ENCODE data around the gene SRSF10.
A peak's percentile ranks its signal among the peaks of the same experiment; 100 is the strongest.
"Not testable (repeated sequence)": the region's sequence is repeated elsewhere in the genome, so short reads cannot be mapped to it uniquely, and the experiment has no call there.

SRSF10 gene

DNA sequence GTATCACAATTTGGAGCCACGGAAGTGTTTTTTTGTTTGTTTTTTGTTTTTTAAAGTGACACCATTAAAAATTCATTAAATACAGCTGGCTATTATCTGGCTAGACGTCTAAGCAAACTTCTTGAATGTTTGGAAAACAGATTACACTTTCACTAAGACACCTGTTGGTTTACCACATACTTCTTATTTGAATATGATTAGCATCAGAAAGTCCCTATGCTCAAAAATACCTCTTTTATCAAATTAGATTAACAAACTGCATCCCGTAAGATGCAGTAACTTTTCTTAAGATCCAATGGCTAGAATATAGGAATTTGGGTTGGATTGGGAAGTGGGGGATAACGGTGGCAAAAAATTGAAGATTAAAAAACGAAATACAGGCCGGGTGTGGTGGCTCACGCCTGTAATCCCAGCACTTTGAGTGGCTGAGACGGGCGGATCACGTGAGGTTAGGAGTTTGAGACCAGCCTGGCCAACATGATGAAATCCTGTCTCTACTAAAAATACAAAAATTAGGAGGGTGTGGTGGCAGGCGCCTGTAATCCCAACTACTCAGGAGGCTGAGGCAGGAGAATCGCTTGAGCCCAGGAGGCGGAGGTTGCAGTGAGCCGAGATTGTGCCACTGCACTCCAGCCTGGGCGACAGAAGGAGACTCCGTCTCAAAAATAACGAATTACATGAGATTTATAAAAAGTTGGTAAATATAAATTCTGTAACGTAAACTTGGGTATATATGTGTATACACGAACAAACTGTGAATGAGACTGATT is 21.9 kb downstream of the SRSF10 start:
- DNase-seq, result not testable (repeated sequence)

DNA sequence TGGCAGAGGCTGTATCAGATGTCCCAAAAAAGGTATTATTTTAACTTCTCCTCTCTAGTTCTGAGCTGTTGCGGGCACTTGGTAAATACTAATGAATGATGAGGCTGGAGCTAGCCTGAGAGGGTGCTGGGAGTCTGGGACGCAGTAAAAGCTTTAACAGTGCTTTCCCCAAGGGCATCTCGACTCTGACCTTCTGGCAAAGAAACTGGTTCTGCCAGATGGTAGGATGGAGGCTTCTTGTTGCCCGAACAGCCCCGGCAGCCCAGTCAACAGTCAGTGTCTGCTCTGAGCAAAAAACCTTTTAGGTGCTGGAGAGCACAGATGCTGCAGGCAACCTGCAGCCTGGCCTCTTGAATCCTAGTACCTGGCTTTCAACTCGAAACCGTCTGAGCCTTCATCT is 23.0 kb downstream of the SRSF10 start:
- no peak for DNase-seq

DNA sequence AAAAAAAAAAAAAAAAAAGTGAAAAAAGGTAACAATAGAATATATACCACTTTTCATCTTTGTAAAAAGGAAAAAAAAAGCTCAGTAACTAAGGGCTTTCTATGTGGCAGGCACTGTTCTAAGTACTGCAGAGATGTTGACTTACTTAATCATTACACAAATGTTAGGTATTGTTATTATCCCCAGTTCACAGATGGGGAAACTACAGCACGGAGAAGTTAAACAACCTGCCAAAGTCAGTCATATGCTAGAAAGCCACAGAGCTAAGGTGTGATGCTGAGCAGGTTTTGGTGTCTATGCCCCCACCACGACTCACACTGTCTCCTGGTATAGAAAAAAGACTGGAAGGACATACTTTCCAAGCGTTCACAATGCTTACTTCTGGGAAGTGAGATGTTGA is 27.1 kb downstream of the SRSF10 start:
- no peak for DNase-seq

DNA sequence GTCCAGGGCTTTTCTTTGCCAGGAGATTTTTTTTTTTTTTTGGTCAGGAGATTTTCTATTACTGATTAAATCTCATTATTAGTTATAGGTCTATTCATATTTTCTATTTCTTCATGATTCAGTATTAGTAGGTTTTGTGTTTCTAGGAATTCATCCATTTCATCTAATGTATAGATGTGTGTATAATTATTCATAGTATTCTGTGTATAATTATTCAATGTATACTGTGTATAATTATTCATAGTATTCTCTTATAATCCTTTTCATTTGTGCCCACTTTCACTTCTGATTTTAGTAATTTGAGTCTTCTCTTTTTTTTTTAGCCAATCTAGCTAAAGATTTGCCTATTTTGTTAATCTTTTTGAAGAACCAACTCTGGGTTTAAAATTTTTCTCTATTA is 32.8 kb downstream of the SRSF10 start:
- DNase-seq, result no peak

DNA sequence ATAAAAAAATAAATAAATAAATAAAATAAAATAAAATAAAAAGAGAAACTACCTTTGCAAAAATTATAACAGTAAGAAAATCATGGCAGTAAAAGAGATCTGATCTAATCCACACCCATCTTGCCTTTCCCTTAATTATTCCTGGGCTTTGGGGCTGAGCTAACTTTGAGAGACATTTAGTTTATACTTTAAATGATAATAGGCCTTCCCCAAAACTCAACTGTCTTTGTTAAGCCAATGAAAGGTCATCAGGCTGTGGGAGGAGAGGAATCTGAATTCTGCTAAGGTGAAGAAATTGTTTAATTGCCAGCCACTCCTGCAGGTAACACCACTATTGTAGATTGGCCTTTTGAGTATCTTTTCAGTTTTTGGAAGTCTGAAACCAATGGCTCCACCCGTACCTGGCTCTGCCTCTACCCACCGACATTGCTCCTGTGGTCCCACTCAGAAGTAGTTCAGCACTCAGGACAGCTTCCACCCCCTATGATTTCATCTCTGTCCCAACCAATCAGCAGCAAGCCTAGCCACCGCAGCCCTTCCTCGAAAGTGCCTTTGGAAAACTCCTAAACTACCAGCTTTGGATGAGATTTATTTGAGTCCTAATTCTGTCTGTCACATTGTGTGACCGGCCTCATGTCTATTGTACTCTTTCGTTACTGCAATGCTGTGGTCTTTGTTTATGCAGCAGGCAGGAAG is 43.5 kb downstream of the SRSF10 start:
- no peak for DNase-seq

DNA sequence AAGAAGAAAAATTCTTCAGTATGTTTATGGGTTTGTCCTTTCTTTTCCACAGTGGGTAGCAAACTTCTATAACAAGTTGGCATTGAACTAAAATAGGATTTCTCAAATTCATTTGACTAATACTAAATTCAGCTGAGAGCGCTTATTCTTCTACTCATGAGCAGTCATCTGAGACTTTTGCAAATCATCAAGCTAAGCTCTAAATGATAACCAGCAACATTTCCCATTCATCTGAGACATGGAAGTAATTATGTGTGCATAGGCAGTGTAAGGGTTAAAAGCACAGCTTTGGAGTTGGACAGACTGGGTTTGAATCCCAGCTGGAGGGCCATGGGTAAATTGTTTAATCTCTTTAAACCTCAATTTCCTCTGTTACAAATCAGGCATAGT is 48.6 kb downstream of the SRSF10 start:
- no peak for DNase-seq

DNA sequence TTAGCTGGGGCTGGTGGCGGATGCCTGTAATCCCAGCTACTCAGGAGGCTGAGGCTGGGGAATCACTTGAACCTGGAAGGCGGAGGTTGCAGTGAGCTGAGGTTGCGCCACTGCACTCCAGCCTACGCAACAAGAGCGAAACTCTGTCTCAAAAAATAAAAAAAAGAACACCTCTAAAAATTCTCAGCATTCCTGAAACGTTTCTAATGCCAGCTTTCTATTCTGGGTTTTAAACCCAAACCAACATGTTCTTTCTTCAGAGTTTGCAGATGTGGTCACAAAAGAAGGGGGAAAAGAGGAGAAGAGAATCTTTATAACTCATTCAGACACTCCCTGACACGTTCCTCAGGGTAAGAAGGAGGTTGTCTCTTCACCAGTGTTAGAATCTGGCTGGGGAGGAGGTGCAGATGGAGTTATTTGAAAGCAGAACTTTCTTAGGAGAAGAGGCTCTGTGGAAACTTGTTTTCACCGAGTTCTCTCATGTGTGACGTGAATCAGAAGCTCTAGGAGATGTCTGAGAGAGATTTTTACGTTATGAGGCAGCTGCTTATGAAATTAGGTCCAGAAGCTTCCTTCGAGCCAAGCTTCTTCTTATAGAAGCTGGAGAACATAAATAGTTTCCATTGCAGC is 49.2 kb downstream of the SRSF10 start:
- no peak for DNase-seq

DNA sequence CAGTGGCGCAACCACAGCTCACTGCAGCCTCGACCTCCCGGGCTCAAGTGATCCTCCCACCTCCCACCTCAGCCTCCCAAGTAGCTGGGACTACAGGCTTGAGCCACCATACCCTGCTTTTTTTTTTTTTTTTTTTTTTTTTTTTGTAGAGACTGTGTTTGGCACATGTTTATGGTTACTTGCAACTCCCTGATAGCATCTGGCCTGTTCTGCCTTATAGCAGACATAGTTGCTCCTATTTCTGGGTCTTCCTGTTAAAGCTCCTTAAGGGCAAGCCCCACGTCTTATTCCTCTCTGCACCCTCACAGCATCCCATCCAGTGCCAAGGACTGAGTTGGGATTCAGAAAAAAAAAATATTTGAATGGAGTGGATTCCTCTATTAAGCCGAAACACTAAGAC is 49.9 kb downstream of the SRSF10 start:
- no peak for DNase-seq

DNA sequence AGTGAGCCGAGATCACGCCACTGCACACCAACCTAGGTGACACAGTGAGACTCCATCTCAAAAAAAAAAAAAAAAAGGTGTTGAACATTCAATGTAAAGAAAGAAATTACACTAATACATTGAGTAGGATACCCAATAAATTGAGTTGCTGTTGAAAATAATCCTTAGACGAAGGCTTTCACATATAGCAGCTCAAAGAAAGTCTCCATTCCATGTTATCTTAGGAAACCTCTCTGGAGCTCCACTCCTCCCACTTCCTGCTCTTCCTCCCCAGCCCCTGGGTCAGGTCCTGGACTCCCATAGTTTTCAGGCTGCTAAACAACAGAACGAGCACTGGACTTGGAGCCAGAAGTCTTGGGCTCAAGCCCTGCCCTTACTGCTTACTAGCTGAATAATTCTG is 51.3 kb downstream of the SRSF10 start:
- no peak for DNase-seq

DNA sequence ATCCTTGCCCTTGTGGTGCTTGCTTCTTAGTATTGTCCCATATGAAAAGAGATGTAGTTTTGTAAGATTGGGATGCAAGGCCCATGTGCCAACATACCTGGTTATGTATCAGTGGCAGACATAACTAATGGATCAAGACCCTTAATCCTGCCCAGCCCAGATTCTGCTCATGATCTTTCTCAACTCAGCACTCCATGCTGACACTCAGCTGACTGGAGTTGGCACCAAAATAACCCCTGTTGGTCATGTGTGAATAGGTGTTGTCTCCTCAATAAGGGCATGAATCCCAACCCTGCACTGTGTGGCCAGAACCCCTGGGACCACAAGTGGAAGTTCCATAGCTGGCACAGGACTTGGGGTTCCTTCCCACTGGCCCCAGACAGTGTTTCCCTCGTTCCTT is 53.0 kb downstream of the SRSF10 start:
- no peak for DNase-seq

DNA sequence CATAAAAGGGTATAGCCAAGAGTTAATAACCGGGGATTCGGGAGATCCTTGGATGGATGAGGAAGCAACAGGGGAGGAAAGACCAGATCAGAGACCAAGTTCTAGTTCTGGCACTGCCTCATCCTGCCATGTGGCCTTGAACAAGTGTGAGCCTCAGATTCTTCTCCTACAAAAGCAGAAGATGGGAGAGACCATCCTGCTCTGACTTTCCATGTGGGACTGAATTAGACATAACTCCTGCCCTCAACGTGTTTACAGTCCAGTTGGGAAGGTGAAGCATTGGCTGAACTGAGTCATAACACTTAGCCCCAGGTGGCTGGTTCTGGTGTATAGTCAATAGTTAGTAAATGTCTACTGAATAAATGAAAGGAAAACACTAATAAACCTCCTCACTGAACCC is 54.8 kb downstream of the SRSF10 start:
- no peak for DNase-seq

DNA sequence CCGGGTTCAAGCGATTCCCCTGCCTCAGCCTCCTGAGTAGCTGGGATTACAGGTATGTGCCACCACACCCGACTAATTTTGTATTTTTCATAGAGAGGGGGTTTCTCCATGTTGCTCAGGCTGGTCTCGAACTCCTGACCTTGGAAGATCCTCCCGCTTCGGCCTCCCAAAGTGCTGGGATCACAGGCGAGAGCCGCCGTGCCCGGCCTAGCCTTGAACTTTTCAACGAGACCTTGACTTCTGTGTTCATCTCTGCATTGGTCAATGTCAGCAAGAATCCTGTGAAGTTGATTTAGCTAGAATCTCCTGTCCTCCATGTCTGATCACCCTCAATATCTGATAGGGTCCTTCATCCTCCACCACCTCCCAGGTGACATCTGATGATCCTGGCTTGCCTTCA is 55.5 kb downstream of the SRSF10 start:
- DNase-seq, result no peak

DNA sequence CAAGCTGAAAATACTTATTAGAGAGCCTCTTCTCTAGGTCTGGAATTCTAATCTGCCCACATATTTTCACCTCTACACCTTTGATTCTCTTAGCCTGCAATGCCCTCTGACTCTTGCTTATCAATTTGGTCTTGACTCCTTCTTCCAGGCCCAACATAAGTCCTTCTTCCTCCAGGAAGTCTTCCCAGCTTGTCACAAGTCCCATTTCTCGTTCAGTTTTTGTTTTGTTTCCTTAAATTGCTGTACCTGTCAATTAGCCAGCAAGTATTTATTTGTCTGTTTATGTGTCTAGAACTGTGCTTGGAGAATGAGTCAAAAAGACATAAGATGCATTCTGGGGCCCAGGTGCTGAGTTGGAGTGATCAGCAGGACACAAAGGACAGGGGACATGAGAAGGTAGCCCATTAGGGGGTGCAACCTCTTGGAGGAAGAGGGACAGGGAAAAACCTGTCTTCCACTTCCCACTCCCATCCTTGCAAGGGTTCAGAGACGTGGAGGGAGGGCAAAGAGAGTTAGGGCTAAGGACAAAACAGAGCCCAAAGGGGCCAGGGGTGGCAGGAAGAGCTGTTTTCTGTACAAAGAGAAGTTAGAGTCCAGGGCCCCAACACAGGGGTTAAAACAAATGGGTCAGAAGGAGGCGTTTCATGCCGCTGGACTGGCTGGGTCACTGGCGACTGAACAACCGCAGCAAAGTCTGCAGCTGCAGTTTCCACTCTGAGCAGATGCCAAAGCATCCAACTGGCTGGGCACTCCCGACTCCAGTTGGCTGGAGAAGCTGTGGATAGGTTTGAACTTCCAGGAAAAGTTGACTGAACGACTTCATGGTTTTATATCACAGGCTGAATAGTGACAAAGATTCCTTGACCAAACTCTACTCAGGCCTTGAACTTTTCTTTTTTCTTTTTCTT is 56.3 kb downstream of the SRSF10 start:
- no peak for DNase-seq

DNA sequence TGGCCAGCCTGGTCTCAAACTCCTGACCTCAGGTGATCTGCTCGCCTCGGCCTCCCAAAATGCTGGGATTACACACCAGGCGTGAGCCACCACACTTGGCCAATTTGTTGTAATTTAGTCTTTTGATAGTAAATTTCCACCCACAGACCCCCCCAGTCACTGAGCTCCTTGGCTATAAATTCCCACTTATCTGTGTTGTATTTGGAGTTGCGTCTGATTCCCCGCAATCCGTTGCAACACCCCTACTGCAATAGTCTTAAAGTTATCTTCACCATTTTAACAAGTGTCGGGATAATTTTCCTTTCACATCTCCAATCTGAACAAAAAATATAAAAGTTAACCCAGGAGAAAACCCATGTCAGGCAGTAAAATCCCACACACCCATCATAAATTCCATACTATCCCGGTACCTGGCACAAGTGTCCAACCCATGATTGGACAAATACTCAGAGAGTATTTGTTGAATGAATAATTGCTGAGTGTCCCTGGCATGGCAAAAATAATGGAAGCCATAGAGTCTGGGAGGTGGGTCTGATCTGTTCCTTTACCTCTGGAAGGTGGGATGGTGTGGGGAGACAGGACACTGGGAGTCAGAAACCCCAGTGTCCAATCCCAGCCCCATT is 57.7 kb downstream of the SRSF10 start:
- DNase-seq, result no peak

DNA sequence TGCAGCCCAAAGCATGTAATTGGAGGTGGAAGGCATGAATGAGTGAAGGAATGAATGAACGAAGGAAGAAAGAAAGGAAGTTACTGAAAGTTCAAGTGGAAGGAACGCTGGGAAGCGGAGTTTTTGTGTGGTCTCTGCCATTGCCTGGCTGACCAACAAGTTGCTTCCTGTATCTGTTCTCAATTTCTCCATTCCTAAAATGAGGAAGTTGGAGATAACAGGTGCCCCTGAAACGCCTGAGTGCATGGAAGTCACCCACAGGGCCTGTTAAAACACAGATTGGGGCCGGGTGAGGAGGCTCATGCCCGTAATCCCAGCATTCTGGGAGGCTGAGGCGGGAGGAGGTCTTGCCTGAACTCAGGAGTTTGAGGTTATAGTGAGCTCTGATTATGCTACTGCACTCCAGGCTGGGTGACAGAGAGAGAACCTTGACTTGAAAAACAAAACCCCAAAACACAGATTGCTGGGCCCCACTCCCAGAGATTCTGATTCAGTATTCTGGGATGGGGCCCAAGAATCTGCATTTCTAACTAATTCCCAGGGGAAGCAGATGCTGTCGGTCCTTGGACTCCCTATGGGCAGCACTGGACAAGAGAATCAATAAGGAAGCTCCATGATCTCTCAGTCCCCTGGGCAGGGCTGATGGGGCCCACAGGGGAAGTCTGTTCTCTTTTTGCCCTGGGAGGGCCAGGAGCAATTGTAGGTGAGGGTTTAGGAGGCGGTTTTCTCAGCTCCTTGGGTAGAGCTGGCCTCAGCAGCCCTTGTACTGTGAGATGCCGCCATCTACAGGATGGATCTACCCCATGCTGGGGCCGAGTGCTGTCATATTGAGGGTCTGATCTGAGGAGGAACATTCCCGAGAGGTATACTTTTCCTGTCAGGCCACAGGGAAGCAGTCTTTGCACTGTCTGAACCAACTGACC is 63.7 kb downstream of the SRSF10 start:
- DNase-seq, result peak; percentile 73

DNA sequence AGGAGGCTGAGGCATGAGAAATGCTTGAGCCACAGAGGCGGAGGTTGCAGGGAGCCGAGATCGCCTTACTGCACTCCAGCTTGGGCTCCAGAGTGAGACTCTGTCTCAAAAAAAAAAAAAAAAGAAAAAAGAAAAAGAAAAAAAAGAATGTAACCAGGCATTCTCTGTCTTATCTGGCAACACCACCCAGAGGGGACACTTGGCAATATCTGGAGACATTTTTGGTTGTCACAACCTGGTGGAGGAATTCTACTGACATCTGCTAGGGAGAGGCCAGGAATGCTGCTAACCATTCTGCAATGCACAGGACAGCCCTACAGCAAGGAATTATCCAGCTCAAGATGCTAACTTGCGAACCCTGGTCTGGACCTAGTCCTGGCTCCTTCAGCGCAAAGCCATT is 64.7 kb downstream of the SRSF10 start:
- DNase-seq, result no peak

DNA sequence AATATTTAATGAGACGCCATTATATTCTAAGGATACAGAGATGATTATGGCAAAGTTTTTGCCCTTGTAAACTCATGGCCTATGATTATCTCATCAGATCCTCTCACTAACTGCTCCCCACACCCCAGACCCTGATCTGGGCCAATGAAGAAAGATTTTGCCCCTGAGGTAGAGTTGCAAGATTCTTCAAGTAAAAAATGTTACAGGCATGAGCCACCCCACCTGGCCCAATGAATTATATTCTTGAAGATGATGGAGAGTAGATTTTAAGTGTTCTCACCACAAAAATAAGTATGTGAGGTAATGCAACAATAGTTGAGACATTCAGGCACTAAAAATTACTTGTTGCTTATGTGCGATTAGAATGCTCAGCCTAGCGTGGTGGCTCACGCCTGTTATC is 65.2 kb downstream of the SRSF10 start:
- DNase-seq, result no peak
